ENCODE measurements around the gene LRP1. TPM values are rescaled to one million over a fixed set of nuclear protein-coding genes. Genes with fewer than 3 reads are reported as not detected.

The LRP1 gene
- total RNA-seq, 1 experiment from 2014 or later = 28.8 TPM

- no peak for DNase-seq (ENCODE audit: low read depth)
Observed at GRCh38 chr12:57154076-57154475, 25.8 kb downstream of the LRP1 start.

- DNase-seq (ENCODE audit: low read depth) = no peak
Observed at GRCh38 chr12:57154804-57155434, 26.6 kb downstream of the LRP1 start.

- DNase-seq (ENCODE audit: low read depth) = no peak
Observed at GRCh38 chr12:57156701-57157403, 28.6 kb downstream of the LRP1 start.

- no peak for DNase-seq (ENCODE audit: low read depth)
Observed at GRCh38 chr12:57157588-57158173, 29.4 kb downstream of the LRP1 start.

- DNase-seq (ENCODE audit: low read depth) = no peak
Observed at GRCh38 chr12:57158186-57158585, 29.9 kb downstream of the LRP1 start.

- no peak for DNase-seq (ENCODE audit: low read depth)
Observed at GRCh38 chr12:57158665-57159064, 30.4 kb downstream of the LRP1 start.

- no peak for DNase-seq (ENCODE audit: low read depth)
Observed at GRCh38 chr12:57159311-57159710, 31.0 kb downstream of the LRP1 start.

- no peak for DNase-seq (ENCODE audit: low read depth)
Observed at GRCh38 chr12:57160040-57160439, 31.8 kb downstream of the LRP1 start.

- no peak for DNase-seq (ENCODE audit: low read depth)
Observed at GRCh38 chr12:57160741-57161140, 32.5 kb downstream of the LRP1 start.

- no peak for DNase-seq (ENCODE audit: low read depth)
Observed at GRCh38 chr12:57161491-57161890, 33.2 kb downstream of the LRP1 start.

- no peak for DNase-seq (ENCODE audit: low read depth)
Observed at GRCh38 chr12:57162553-57163125, 34.4 kb downstream of the LRP1 start.

GRCh38 chr12:57164454-57164853 is 36.2 kb downstream of the LRP1 start:
- DNase-seq (ENCODE audit: low read depth) = no peak

GRCh38 chr12:57164966-57165625 is 36.8 kb downstream of the LRP1 start:
- DNase-seq (ENCODE audit: low read depth) = peak; percentile 72

GRCh38 chr12:57165741-57166140 is 37.5 kb downstream of the LRP1 start:
- peak; percentile 85 for DNase-seq (ENCODE audit: low read depth)

- peak; percentile 87 for DNase-seq (ENCODE audit: low read depth)
Observed at GRCh38 chr12:57166971-57167371, 38.7 kb downstream of the LRP1 start.

GRCh38 chr12:57168058-57168457 is 39.8 kb downstream of the LRP1 start:
- no peak for DNase-seq (ENCODE audit: low read depth)

- DNase-seq (ENCODE audit: low read depth) = no peak
Observed at GRCh38 chr12:57169046-57169795, 40.9 kb downstream of the LRP1 start.

- DNase-seq (ENCODE audit: low read depth) = no peak
Observed at GRCh38 chr12:57169969-57170368, 41.7 kb downstream of the LRP1 start.

GRCh38 chr12:57170408-57170807 is 42.1 kb downstream of the LRP1 start:
- no peak for DNase-seq (ENCODE audit: low read depth)

GRCh38 chr12:57170927-57171326 is 42.6 kb downstream of the LRP1 start:
- DNase-seq (ENCODE audit: low read depth) = no peak

- DNase-seq (ENCODE audit: low read depth) = no peak
Observed at GRCh38 chr12:57171668-57172067, 43.4 kb downstream of the LRP1 start.

GRCh38 chr12:57173089-57173488 is 44.8 kb downstream of the LRP1 start:
- DNase-seq (ENCODE audit: low read depth) = no peak

Data from RPMI7951 (cell line).